Measurements from ENCODE around the gene SRD5A3. TPM values are rescaled to one million over a fixed set of nuclear protein-coding genes. Genes with fewer than 3 reads are reported as not detected.

Gene SRD5A3
- total RNA-seq, 1 donor from 2014 or later: 22.7 TPM

- H3K4me1 Mint-ChIP-seq: no peaks in the 10 kb centered on the region
- TF ChIP-seq EZH2 (IDR thresholded peaks at IDR 0.05) (no peak), EZH2phosphoT487 (IDR thresholded peaks at IDR 0.05) (no peak), CTCF (IDR thresholded peaks at IDR 0.05) (no peak)
- Histone ChIP-seq H3K27me3 (no peaks in the 10 kb centered on the region), H3K9ac (no peak overlapping the region), H3K4me2 (no peak overlapping the region), H3K36me3 (no peaks in the 10 kb centered on the region), H3K4me3 (no peak overlapping the region), H3F3A (ENCODE audit: low read depth) (peaks cover 8% of the 10 kb centered on the region), H3K79me2 (ENCODE audit: low read depth) (peaks cover 99% of the 10 kb centered on the region), H3K4me1 (peaks cover 11% of the 10 kb centered on the region), H3K27ac (no peak overlapping the region), H3K9me3 (ENCODE audit: low read depth) (no peaks in the 10 kb centered on the region), H4K20me1 (ENCODE audit: low read depth) (peaks cover 55% of the 10 kb centered on the region), H2AFZ (replicated peaks) (no peak overlapping the region)
- H3K27ac Mint-ChIP-seq: no peak overlapping the region
- H3K27me3 Mint-ChIP-seq (ENCODE audit: insufficient read depth, low read depth): peaks cover 4% of the 10 kb centered on the region
- H3K9me3 Mint-ChIP-seq: no peaks in the 10 kb centered on the region
- no peak overlapping the region for H3K4me3 Mint-ChIP-seq
- H3K36me3 Mint-ChIP-seq: peaks cover 33% of the 10 kb centered on the region
- DNase-seq (ENCODE audit: low spot score): no peak
These were observed 61.1 kb downstream of the SRD5A3 start for GRCh38 chr4:55407119-55407518.

GRCh38 chr4:55407764-55408163 lies 61.7 kb downstream of the SRD5A3 start:
- Histone ChIP-seq H3F3A (ENCODE audit: low read depth) (peaks cover 8% of the 10 kb centered on the region), H3K27me3 (no peaks in the 10 kb centered on the region), H2AFZ (replicated peaks) (no peak overlapping the region), H3K9ac (no peak overlapping the region), H3K9me3 (ENCODE audit: low read depth) (no peaks in the 10 kb centered on the region), H3K4me3 (no peak overlapping the region), H3K4me2 (no peak overlapping the region), H3K36me3 (no peaks in the 10 kb centered on the region), H3K27ac (no peak overlapping the region), H3K79me2 (ENCODE audit: low read depth) (peaks cover 99% of the 10 kb centered on the region), H3K4me1 (peaks cover 11% of the 10 kb centered on the region), H4K20me1 (ENCODE audit: low read depth) (peaks cover 55% of the 10 kb centered on the region)
- H3K27me3 Mint-ChIP-seq (ENCODE audit: insufficient read depth, low read depth): peaks cover 4% of the 10 kb centered on the region
- H3K9me3 Mint-ChIP-seq: no peaks in the 10 kb centered on the region
- H3K4me1 Mint-ChIP-seq: no peaks in the 10 kb centered on the region
- H3K27ac Mint-ChIP-seq: no peak overlapping the region
- TF ChIP-seq CTCF (IDR thresholded peaks at IDR 0.05): no peak
- TF ChIP-seq EZH2 (IDR thresholded peaks at IDR 0.05): no peak
- no peak for TF ChIP-seq EZH2phosphoT487 (IDR thresholded peaks at IDR 0.05)
- H3K36me3 Mint-ChIP-seq: peaks cover 33% of the 10 kb centered on the region
- no peak for DNase-seq (ENCODE audit: low spot score)
- no peak overlapping the region for H3K4me3 Mint-ChIP-seq

- H3K27me3 ChIP-seq: no peaks in the 10 kb centered on the region
- peaks cover 8% of the 10 kb centered on the region for H3F3A ChIP-seq (ENCODE audit: low read depth)
- H3K9me3 ChIP-seq (ENCODE audit: low read depth): no peaks in the 10 kb centered on the region
- Mint-ChIP-seq H3K4me1 (no peaks in the 10 kb centered on the region), H3K4me3 (no peak overlapping the region), H3K36me3 (peaks cover 26% of the 10 kb centered on the region), H3K27me3 (ENCODE audit: insufficient read depth, low read depth) (peaks cover 4% of the 10 kb centered on the region), H3K9me3 (no peaks in the 10 kb centered on the region), H3K27ac (peak overlapping the region; percentile 32)
- H3K4me3 ChIP-seq: no peak overlapping the region
- TF ChIP-seq EZH2phosphoT487 (IDR thresholded peaks at IDR 0.05): no peak
- peak; percentile 54 for TF ChIP-seq CTCF (IDR thresholded peaks at IDR 0.05)
- no peak overlapping the region for H3K9ac ChIP-seq
- H3K27ac ChIP-seq: no peak overlapping the region
- H3K36me3 ChIP-seq: no peaks in the 10 kb centered on the region
- H2AFZ ChIP-seq (replicated peaks): no peak overlapping the region
- no peak overlapping the region for H3K4me2 ChIP-seq
- H4K20me1 ChIP-seq (ENCODE audit: low read depth): peaks cover 58% of the 10 kb centered on the region
- H3K79me2 ChIP-seq (ENCODE audit: low read depth): peaks cover 99% of the 10 kb centered on the region
- H3K4me1 ChIP-seq: peaks cover 11% of the 10 kb centered on the region
- peak; percentile 62 for DNase-seq (ENCODE audit: low spot score)
These were observed 63.6 kb downstream of the SRD5A3 start for GRCh38 chr4:55409468-55410171.
